ENCODE measurements around the gene MAN2A1. TPM values are rescaled to one million over a fixed set of nuclear protein-coding genes. Genes with fewer than 3 reads are reported as not detected.

MAN2A1 gene
- total RNA-seq, 1 donor from 2014 or later: 85.0 TPM

DNA sequence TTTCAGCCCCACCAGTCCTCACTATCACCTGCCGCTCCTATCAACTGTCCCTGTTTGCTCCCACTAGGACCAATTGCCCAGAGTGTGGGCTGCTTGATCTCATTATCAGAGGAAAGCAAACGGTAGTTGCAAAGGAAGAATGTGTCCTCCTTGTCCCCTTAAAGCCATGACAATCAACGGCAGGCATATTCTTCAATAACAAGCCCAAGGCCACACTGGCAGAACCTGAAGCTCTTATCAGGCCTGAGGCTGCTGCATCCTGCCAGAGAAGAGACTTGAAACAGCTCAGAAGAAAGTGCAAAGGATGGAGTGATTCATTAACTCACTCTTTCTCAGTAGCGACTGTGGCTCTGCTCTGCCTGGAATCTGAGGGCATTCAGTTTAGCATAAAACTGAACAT, 39.2 kb upstream of the MAN2A1 start:
- Histone ChIP-seq H3K27me3 (ENCODE audit: control insufficient read depth, insufficient read depth, low read length) (no peaks in the 10 kb centered on the region), H3K36me3 (ENCODE audit: control insufficient read depth, insufficient read depth, low read length) (no peaks in the 10 kb centered on the region), H3K4me3 (ENCODE audit: low read depth, low read length) (no peak overlapping the region)
- DNase-seq (ENCODE audit: low read depth): no peak
- TF ChIP-seq, protein P1, sequence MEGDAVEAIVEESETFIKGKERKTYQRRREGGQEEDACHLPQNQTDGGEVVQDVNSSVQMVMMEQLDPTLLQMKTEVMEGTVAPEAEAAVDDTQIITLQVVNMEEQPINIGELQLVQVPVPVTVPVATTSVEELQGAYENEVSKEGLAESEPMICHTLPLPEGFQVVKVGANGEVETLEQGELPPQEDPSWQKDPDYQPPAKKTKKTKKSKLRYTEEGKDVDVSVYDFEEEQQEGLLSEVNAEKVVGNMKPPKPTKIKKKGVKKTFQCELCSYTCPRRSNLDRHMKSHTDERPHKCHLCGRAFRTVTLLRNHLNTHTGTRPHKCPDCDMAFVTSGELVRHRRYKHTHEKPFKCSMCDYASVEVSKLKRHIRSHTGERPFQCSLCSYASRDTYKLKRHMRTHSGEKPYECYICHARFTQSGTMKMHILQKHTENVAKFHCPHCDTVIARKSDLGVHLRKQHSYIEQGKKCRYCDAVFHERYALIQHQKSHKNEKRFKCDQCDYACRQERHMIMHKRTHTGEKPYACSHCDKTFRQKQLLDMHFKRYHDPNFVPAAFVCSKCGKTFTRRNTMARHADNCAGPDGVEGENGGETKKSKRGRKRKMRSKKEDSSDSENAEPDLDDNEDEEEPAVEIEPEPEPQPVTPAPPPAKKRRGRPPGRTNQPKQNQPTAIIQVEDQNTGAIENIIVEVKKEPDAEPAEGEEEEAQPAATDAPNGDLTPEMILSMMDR (IDR thresholded peaks at IDR 0.05; ENCODE audit: insufficient read depth, low read length, severe bottlenecking): no peak
- no peak for FAIRE-seq

DNA sequence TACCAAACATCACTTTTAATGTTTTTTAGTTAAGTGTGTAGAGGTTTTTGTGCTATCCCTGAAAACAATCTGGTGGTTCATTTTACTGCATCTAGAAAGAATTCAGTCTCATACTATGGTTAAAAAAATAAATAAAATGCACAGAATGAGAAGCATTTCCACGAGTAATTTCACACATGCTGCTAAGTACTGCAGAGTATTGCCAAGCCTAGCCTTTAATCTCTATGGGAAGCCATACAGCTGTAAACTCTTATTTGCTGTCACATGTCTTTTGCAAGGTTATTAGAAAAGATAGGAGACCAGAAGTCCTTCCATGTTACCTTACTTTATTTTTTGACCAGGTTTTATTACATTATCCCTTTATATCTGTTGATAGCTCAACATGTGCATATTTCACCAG, 37.6 kb upstream of the MAN2A1 start:
- Histone ChIP-seq H3K27me3 (ENCODE audit: control insufficient read depth, insufficient read depth, low read length) (no peaks in the 10 kb centered on the region), H3K36me3 (ENCODE audit: control insufficient read depth, insufficient read depth, low read length) (no peaks in the 10 kb centered on the region), H3K4me3 (ENCODE audit: low read depth, low read length) (no peak overlapping the region)
- TF ChIP-seq, protein P1 (IDR thresholded peaks at IDR 0.05; ENCODE audit: insufficient read depth, low read length, severe bottlenecking): no peak
- FAIRE-seq (no peak), DNase-seq (ENCODE audit: low read depth) (no peak)

DNA sequence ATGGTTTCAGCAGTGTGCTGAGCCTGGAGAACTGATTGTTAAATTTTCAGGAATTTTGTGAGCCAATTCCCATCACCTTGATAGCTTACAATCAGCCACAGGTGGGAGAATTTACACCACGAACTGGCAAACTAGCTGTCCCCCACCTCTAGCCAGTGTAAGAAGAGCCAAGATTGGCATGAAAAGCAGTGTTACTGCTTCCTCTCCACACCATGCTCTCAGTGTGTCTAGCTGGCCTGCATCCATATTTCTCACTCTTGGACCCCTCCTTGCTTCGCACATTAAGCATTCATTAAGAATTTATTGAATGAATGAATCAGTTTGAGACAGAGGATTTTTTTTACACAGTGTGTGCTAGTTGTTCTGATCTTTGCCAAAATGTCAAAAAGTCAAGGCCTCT, 36.7 kb upstream of the MAN2A1 start:
- no peak overlapping the region for H3K4me3 ChIP-seq (ENCODE audit: low read depth, low read length)
- no peaks in the 10 kb centered on the region for H3K36me3 ChIP-seq (ENCODE audit: control insufficient read depth, insufficient read depth, low read length)
- FAIRE-seq (peak; percentile 7), DNase-seq (ENCODE audit: low read depth) (no peak)
- H3K27me3 ChIP-seq (ENCODE audit: control insufficient read depth, insufficient read depth, low read length): no peaks in the 10 kb centered on the region
- TF ChIP-seq, protein P1 (IDR thresholded peaks at IDR 0.05; ENCODE audit: insufficient read depth, low read length, severe bottlenecking): no peak

DNA sequence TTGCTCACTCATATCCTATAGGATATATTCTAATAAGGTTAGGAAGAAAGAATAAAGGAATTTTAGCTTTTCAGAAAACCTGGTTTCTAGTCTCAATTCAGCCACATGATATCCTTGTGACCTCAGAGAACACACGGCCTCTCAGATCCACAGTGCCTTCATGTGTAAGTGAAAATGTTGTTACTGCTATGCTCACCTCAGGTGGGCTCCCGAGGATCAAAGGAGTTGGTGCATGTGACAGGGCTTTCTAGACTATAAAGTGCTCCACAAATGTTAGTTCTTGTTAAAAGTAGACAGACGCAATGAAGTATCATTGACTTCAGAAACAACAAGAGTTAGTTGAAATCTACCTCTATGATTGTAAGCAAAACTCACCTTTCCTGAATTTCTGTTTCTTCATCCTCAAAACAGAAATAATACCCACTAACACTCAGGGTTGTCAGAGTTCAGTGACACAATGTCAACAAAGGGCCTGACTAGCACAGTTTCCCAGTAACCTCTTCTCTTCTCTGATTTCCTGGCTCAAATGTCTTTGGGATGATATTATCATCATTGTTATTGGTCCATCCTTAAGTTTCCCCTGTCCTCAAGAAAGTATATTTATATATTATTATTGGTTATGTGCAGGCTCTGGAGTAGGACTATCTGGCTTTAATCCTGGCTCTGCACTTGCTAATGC, 36.0 kb upstream of the MAN2A1 start:
- TF ChIP-seq, protein P1 (IDR thresholded peaks at IDR 0.05; ENCODE audit: insufficient read depth, low read length, severe bottlenecking): no peak
- Histone ChIP-seq H3K4me3 (ENCODE audit: low read depth, low read length) (no peak overlapping the region), H3K36me3 (ENCODE audit: control insufficient read depth, insufficient read depth, low read length) (no peaks in the 10 kb centered on the region), H3K27me3 (ENCODE audit: control insufficient read depth, insufficient read depth, low read length) (no peaks in the 10 kb centered on the region)
- DNase-seq (ENCODE audit: low read depth): peak; percentile 40
- FAIRE-seq: no peak

DNA sequence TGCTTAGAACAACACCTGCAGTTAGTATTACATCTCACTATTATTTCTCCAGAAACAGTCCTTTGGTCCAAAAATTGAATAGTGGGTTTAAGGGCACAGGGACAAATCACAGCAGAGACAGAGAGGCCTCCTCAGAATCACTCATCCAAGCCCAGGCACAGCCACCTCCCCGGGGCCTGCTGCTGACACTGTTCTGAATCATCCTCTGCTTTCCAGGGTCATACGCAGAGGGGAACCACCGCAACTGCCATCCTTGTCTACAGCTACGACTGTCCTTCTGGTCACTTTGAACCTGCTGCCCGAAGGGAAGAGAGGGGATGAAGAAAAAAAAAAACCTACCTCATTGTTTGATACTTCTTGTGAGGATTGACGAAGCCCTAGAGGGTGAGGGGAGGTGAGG, 35.3 kb upstream of the MAN2A1 start:
- TF ChIP-seq, protein P1 (IDR thresholded peaks at IDR 0.05; ENCODE audit: insufficient read depth, low read length, severe bottlenecking): no peak
- FAIRE-seq: no peak
- Histone ChIP-seq H3K27me3 (ENCODE audit: control insufficient read depth, insufficient read depth, low read length) (no peaks in the 10 kb centered on the region), H3K4me3 (ENCODE audit: low read depth, low read length) (no peak overlapping the region), H3K36me3 (ENCODE audit: control insufficient read depth, insufficient read depth, low read length) (no peaks in the 10 kb centered on the region)
- DNase-seq (ENCODE audit: low read depth): peak; percentile 70

DNA sequence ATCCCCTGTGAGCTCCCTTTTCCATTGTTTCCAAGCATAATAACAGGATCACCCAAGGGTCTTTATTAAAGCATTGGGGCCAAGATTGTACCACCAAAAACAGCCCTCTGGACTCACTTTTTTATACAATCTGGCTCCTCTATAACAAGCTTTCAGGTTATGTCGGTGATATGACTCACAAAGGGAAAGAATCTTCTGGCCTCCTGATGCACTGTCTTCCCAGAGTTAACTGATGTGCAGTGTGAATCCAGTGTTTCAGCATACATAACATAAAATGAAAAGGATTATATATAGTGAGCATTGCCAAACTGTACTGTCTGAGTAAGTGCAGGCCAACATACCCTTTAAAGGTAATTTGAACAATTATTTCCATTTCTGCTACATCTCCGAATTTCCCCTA, 33.9 kb upstream of the MAN2A1 start:
- Histone ChIP-seq H3K4me3 (ENCODE audit: low read depth, low read length) (no peak overlapping the region), H3K27me3 (ENCODE audit: control insufficient read depth, insufficient read depth, low read length) (no peaks in the 10 kb centered on the region), H3K36me3 (ENCODE audit: control insufficient read depth, insufficient read depth, low read length) (no peaks in the 10 kb centered on the region)
- TF ChIP-seq, protein P1 (IDR thresholded peaks at IDR 0.05; ENCODE audit: insufficient read depth, low read length, severe bottlenecking): no peak
- FAIRE-seq: no peak
- peak; percentile 26 for DNase-seq (ENCODE audit: low read depth)

All from bronchial epithelial cell (primary cell).